Measurements from ENCODE around the gene ZNF799.
"Not testable (repeated sequence)": the region's sequence is repeated elsewhere in the genome, so short reads cannot be mapped to it uniquely, and the experiment has no call there.

Gene ZNF799

DNA sequence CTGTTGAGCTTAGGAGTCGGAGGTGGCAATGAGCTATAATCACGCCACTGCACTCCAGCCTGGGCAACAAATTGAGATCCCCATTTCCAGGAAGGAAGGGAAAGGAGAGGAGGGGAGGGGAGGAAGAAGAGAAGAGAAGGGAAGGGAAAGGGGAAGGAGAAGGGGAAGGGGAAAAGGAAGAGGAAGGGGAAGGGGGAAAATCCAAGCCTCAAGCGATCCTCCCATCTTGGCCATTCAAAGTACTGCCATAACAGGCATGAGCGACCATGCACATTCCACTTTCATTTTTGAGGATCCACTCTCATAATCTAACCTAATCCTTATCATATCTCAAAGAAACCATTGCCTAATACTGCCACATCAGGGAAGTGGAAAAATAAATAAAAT, 24.8 kb upstream of the ZNF799 start:
- TF ChIP-seq, protein P1, sequence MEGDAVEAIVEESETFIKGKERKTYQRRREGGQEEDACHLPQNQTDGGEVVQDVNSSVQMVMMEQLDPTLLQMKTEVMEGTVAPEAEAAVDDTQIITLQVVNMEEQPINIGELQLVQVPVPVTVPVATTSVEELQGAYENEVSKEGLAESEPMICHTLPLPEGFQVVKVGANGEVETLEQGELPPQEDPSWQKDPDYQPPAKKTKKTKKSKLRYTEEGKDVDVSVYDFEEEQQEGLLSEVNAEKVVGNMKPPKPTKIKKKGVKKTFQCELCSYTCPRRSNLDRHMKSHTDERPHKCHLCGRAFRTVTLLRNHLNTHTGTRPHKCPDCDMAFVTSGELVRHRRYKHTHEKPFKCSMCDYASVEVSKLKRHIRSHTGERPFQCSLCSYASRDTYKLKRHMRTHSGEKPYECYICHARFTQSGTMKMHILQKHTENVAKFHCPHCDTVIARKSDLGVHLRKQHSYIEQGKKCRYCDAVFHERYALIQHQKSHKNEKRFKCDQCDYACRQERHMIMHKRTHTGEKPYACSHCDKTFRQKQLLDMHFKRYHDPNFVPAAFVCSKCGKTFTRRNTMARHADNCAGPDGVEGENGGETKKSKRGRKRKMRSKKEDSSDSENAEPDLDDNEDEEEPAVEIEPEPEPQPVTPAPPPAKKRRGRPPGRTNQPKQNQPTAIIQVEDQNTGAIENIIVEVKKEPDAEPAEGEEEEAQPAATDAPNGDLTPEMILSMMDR (IDR thresholded peaks at IDR 0.05; ENCODE audit: low read depth, low read length): no peak
- Histone ChIP-seq H3K9me3 (no peaks in the 10 kb centered on the region; the same call in 1 of the 2 replicates), H3K27me3 (no peaks in the 10 kb centered on the region), H3K4me1 (no peaks in the 10 kb centered on the region), H3K4me3 (ENCODE audit: low read depth, low read length) (no peak overlapping the region), H3K36me3 (0 out of 2 replicates have a peak, but pooled peaks cover 2% of the 10 kb centered on the region)
- no peak for DNase-seq

DNA sequence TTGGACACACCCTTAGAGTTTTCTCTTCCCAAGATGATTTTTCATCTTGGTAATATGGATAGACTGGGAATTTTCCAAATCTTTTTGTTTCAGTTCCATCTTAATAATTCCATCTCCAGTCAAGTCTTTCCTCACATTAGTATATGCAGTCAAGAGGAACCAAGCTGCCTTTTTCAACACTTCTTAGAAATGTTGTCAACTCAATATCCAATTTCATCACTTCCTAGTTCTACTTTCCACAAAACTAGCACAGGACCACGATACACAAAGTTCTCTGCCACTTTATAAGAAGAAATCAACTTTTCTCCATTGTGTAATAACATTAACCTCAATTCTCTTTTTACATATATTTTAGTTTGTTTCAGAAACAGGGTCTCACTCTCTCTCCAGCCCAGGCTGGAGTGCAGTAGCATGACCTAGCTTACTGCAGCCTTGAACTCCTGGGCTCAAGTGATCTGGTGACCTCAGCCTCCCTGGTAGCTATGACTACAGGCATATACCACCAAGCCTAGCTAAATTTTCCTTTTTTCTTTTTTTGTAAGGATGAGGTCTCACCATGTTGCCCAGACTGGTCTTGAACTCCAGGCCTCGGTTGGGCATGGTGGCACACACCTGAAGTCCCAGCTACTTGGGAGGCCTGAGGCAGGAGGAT, 24.3 kb upstream of the ZNF799 start:
- no peaks in the 10 kb centered on the region; the same call in 1 of the 2 replicates for H3K9me3 ChIP-seq
- H3K27me3 ChIP-seq: no peaks in the 10 kb centered on the region
- no peaks in the 10 kb centered on the region for H3K4me1 ChIP-seq
- H3K4me3 ChIP-seq (ENCODE audit: low read depth, low read length): no peak overlapping the region
- H3K36me3 ChIP-seq: no peaks in the 10 kb centered on the region
- TF ChIP-seq, protein P1 (IDR thresholded peaks at IDR 0.05; ENCODE audit: low read depth, low read length): no peak
- DNase-seq: no peak

DNA sequence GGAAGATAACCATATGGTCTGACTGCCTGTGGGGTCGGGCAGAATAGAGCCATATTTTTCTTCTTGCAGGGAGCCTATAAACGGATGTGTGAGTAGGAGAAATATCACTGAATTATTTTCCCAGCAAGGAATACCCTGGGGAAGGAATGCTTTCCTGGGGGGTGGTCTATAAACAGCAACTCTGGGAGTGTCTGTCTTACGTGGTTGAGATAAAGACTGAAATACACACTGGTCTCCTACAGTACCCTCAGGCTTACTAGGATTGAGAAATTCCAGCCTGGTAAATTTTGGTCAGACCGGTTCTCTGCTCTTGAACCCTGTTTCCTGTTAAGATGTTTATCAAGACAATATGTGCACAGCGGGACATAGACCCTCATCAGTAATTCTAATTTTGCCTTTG, 16.2 kb upstream of the ZNF799 start:
- not testable (repeated sequence) for DNase-seq; H3K4me3 ChIP-seq (ENCODE audit: low read depth, low read length); H3K9me3 ChIP-seq; H3K27me3 ChIP-seq; H3K4me1 ChIP-seq; H3K36me3 ChIP-seq

DNA sequence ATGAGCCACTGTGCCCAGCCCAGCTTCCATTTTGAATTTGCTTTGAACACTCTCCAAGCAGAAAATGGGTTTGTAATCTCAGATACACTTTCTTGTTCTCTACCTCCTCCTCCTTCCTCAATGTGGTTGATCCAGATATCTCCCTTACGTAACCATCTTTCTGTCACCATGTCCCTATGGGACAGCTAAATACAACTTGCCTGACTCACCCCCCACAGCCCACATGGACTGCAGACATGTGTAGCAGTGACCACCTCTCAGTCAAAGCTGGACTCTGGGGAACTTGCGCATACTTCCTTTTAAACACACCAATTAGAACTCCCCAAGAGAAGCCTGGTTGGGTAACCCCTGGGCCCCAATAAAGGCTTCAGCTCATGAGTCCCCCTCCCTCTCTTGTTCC, 10.8 kb upstream of the ZNF799 start:
- DNase-seq: no peak
- TF ChIP-seq, protein P1 (IDR thresholded peaks at IDR 0.05; ENCODE audit: low read depth, low read length): no peak

DNA sequence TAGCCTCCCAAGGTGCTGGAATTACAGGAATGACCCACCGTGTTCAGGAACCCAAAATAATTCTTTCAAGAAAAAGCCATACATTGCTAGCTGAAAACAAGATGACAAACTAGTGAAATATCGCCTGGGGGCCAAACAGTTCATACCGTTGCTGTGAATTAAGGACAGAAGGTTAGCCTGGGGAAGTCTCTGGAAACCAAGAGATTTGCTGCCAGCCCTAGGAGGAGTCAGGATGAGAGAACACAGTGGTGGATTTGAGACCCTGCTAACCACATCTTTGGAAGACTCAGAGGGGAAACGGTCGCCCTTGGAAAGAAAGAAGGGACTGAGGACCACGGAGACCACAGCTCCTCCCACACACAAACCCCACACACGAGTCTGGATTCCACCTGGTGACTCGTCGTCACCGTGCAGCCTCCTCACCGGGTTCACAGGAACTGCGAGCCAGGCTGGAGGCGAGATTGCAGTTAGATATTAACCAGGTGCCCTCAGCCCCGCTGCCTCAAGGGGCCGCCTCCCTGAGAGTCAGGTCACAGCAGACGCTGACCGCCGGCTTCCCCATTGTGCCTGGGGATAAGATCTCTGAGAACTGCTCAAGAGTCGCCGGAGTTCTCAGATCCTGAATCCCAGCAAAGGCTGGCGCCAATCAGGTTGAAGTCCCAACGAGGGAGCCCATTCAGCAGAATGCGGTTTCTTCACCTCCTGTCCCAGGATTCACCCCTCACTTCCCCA, 1.0 kb downstream of the ZNF799 start:
- not testable (repeated sequence) for H3K4me1 ChIP-seq, H3K27me3 ChIP-seq, H3K36me3 ChIP-seq, H3K9me3 ChIP-seq
- H3K4me3 ChIP-seq (ENCODE audit: low read depth, low read length): peak overlapping the region; percentile 71
- peak; percentile 16 for DNase-seq

More for the DNA sequence above, 10.8 kb upstream of the ZNF799 start:
- H3K4me3 ChIP-seq (ENCODE audit: low read depth, low read length): no peak overlapping the region
- H3K27me3 ChIP-seq: no peaks in the 10 kb centered on the region
- H3K4me1 ChIP-seq: no peaks in the 10 kb centered on the region
- H3K36me3 ChIP-seq: no peaks in the 10 kb centered on the region
- H3K9me3 ChIP-seq: no peaks in the 10 kb centered on the region; the same call in 1 of the 2 replicates

DNA sequence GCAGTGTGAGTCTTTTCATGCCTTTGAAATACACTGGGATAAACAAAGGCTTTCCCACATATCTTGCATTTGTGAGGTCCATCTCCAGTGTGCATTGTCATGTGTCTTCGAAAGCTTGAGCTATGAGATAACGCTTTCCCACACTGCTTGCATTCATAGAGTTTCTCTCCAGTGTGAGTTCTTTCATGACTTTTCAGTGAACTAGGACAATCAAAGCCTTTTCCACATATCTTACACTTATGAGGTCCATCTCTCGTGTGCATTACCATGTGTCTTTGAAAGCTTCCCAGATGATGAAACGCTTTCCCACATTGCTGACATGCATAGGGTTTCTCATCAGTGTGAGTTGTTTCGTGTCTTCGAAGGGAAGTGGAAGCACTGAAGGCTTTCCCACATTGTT, 9.9 kb downstream of the ZNF799 start:
- H3K36me3 ChIP-seq; H3K9me3 ChIP-seq; H3K4me1 ChIP-seq; DNase-seq; H3K27me3 ChIP-seq; H3K4me3 ChIP-seq (ENCODE audit: low read depth, low read length): not testable (repeated sequence)

DNA sequence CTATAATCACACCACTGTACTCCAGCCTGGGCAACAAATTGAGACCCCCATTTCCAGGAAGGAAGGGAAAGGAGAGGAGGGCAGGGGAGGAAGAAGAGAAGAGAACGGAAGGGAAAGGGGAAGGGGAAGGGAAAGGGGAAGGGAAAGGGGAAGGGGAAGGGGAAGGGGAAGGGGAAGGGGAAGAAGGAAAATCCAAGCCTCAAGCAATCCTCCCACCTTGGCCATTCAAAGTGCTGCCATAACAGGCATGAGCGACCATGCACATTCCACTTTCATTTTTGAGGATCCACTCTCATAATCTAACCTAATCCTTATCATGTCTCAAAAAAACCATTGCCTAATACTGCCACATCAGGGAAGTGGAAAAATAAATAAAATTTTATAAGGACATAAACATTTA, 14.7 kb downstream of the ZNF799 start:
- not testable (repeated sequence) for H3K4me3 ChIP-seq (ENCODE audit: low read depth, low read length); H3K9me3 ChIP-seq; DNase-seq; H3K4me1 ChIP-seq; H3K27me3 ChIP-seq; H3K36me3 ChIP-seq

DNA sequence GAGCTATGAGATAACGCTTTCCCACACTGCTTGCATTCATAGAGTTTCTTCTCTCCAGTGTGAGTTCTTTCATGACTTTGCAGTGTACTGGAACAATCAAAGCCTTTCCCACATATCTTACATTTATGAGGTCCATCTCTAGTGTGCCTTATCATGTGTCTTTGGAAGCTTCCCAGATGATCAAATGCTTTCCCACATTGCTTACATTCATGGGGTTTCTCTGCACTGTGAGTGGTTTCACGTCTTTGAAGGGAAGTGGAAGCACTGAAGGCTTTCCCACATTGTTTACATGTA, 20.7 kb downstream of the ZNF799 start:
- H3K36me3 ChIP-seq: no peaks in the 10 kb centered on the region
- no peak overlapping the region for H3K4me3 ChIP-seq (ENCODE audit: low read depth, low read length)
- TF ChIP-seq, protein P1 (IDR thresholded peaks at IDR 0.05; ENCODE audit: low read depth, low read length): no peak
- no peak for DNase-seq
- no peaks in the 10 kb centered on the region for H3K9me3 ChIP-seq
- no peaks in the 10 kb centered on the region for H3K27me3 ChIP-seq
- no peaks in the 10 kb centered on the region for H3K4me1 ChIP-seq

Measured in BE2C (cell line).